ENCODE results near the gene HTR6.

DNA sequence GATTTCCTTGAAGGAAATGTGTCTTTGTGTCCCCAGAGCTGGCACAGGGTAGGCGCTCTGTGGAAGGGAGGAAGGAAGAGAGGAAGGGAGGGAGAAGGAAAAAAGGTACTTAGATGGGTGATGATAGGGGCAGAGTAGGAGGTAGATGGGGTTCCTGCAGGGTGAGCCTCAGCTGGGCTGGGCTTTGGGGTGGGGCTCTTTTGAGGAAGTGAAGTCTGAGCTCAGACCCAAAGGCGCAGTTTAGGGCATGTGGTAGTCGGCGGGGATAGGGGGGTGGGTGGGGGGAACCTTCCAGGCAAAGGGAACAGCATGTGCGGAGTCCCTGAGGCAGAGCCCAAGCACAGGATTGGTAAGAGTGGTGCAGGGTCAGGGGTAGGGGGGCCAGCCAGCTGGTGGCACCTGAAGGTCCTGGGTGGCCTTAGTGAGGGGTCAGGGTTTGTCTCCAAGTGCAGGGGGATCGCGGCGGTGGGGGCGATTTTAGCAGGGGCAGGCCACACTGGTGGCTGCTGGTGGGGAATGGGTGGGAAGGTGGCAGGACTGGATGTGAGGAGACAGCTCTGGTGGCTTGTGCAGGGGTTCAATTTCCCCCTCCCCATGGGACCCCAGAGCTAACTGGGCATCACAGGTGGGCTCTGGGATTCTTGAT, 8.4 kb upstream of the HTR6 start:
- TF ChIP-seq LEF1 (IDR thresholded peaks at IDR 0.05; ENCODE audit: borderline replicate concordance) (no peak), SUZ12 (IDR thresholded peaks at IDR 0.05) (no peak), FOXM1 (IDR thresholded peaks at IDR 0.05; ENCODE audit: borderline replicate concordance) (no peak), FOXA1 (IDR thresholded peaks at IDR 0.05) (no peak)
